Measurements from ENCODE around the gene VWC2. TPM values are rescaled to one million over a fixed set of nuclear protein-coding genes. Genes with fewer than 3 reads are reported as not detected.

Gene VWC2
- total and polyA plus RNA-seq, 10 of the 15 experiments (the other 5 are each of a cell fraction or from before 2014, with no cell fraction given), result 0.01 to 0.06 (median 0.03) TPM; not detected in 7

DNA sequence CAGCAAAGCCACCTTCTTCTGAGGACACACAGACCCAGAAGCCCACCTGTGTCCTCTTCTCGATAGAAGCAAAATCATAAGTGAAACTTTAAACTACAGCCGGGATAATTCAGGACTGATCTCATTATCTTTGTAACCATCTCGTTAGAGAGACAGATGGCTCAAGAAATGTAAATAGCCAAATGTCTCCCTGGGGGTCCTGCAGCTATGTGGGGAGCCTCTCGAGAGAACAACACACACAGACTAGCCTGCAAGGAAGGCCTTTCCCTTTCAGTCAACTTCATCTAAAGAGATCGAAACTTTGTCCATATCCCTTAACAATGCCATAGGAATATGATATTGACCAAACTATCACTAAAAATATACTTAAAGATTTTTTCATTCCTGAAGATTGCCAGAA is 93.5 kb downstream of the VWC2 start (continued):
- TF ChIP-seq CHD2 (IDR thresholded peaks at IDR 0.05; ENCODE audit: borderline replicate concordance, low read depth, low read length) (no peak), JUNB (IDR thresholded peaks at IDR 0.05) (no peak)
- TF ChIP-seq, protein P1, sequence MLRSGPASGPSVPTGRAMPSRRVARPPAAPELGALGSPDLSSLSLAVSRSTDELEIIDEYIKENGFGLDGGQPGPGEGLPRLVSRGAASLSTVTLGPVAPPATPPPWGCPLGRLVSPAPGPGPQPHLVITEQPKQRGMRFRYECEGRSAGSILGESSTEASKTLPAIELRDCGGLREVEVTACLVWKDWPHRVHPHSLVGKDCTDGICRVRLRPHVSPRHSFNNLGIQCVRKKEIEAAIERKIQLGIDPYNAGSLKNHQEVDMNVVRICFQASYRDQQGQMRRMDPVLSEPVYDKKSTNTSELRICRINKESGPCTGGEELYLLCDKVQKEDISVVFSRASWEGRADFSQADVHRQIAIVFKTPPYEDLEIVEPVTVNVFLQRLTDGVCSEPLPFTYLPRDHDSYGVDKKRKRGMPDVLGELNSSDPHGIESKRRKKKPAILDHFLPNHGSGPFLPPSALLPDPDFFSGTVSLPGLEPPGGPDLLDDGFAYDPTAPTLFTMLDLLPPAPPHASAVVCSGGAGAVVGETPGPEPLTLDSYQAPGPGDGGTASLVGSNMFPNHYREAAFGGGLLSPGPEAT (IDR thresholded peaks at IDR 0.05; ENCODE audit: low read depth), result no peak

DNA sequence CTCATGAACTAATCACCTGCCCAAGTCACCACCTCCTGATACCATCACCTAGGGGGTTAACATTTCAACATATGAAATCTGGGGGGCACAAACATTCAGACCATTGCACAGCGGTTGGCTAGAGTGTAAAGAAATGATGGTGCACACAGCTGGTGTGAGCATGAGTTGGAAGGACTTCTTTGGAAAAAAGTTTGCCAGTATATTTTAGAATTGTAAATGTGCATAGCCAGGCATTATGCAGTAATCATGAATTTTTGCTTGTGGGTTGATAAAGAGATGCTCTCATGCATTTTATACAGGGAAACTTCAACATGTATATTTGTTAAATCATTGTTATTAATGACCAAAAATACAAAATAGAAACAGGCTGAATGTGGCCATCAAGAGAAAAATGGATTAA is 100.0 kb downstream of the VWC2 start:
- BruUV-seq (replicated peaks), result no TSS peak
- H3K9me3 ChIP-seq (replicated peaks; ENCODE audit: control insufficient read depth, insufficient read depth, low read length), result no peaks in the 10 kb centered on the region
- whole genome bisulfite sequencing (ENCODE audit: insufficient coverage, insufficient replicate concordance, low lambda C conversion rate, missing lambda C conversion rate), result 0% methylated on average over 1 of the region's 1 CpG
- ChIA-PET RAD21 (ENCODE audit: unreplicated experiment) (no interaction called here), CTCF (no interaction called here), POLR2A (no interaction called here), SMC1A (ENCODE audit: uncharacterized antibody, unreplicated experiment) (no interaction called here)
- no peak overlapping the region for H3K27ac ChIP-seq (ENCODE audit: control insufficient read depth, insufficient read depth)
- intact Hi-C loops (cut with micrococcal nuclease; ENCODE audit: unreplicated experiment), result no loop called here
- no peak for DNase-seq (ENCODE audit: low read depth, low spot score)
- no peak overlapping the region for H3K4me3 ChIP-seq
- H4K20me1 ChIP-seq (ENCODE audit: control insufficient read depth, insufficient read depth), result no peaks in the 10 kb centered on the region
- H3K27me3 ChIP-seq (replicated peaks in 1 of 2; ENCODE audit: control insufficient read depth in 2 of 2, insufficient read depth in 2 of 2, low read length in 1 of 2), result no peaks in the 10 kb centered on the region
- no peak overlapping the region for H3K9ac ChIP-seq (ENCODE audit: control insufficient read depth, insufficient read depth, low read length)
- no peak for ATAC-seq
- H2AFZ ChIP-seq (ENCODE audit: control insufficient read depth, low read depth, low read length), result no peak overlapping the region
- H3K4me2 ChIP-seq (ENCODE audit: control insufficient read depth, insufficient read depth), result no peak overlapping the region
- no peaks in the 10 kb centered on the region for H3K4me1 ChIP-seq (ENCODE audit: control insufficient read depth, insufficient read depth, low read length)
- no peak for FAIRE-seq
- no peaks in the 10 kb centered on the region for H3K36me3 ChIP-seq (ENCODE audit: control insufficient read depth in 2 of 2, insufficient read depth in 2 of 2, low read length in 1 of 2)
- TF ChIP-seq, protein P2, sequence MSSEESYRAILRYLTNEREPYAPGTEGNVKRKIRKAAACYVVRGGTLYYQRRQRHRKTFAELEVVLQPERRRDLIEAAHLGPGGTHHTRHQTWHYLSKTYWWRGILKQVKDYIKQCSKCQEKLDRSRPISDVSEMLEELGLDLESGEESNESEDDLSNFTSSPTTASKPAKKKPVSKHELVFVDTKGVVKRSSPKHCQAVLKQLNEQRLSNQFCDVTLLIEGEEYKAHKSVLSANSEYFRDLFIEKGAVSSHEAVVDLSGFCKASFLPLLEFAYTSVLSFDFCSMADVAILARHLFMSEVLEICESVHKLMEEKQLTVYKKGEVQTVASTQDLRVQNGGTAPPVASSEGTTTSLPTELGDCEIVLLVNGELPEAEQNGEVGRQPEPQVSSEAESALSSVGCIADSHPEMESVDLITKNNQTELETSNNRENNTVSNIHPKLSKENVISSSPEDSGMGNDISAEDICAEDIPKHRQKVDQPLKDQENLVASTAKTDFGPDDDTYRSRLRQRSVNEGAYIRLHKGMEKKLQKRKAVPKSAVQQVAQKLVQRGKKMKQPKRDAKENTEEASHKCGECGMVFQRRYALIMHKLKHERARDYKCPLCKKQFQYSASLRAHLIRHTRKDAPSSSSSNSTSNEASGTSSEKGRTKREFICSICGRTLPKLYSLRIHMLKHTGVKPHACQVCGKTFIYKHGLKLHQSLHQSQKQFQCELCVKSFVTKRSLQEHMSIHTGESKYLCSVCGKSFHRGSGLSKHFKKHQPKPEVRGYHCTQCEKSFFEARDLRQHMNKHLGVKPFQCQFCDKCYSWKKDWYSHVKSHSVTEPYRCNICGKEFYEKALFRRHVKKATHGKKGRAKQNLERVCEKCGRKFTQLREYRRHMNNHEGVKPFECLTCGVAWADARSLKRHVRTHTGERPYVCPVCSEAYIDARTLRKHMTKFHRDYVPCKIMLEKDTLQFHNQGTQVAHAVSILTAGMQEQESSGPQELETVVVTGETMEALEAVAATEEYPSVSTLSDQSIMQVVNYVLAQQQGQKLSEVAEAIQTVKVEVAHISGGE (CRISPR knock-in tag; IDR thresholded peaks at IDR 0.05), result no peak
- TF ChIP-seq SMAD1 (IDR thresholded peaks at IDR 0.05; ENCODE audit: low read depth, partially characterized antibody) (no peak), MEF2A (IDR thresholded peaks at IDR 0.05; ENCODE audit: insufficient read depth, low read depth, low read length) (no peak), NFIC (IDR thresholded peaks at IDR 0.05; ENCODE audit: low read depth, low read length) (no peak), STAT3 (IDR thresholded peaks at IDR 0.05; ENCODE audit: low read depth, low read length) (no peak), PML (IDR thresholded peaks at IDR 0.05; ENCODE audit: low read length) (no peak), YY1 (IDR thresholded peaks at IDR 0.05; ENCODE audit: low read depth, low read length) (no peak)
- TF ChIP-seq, protein P3, sequence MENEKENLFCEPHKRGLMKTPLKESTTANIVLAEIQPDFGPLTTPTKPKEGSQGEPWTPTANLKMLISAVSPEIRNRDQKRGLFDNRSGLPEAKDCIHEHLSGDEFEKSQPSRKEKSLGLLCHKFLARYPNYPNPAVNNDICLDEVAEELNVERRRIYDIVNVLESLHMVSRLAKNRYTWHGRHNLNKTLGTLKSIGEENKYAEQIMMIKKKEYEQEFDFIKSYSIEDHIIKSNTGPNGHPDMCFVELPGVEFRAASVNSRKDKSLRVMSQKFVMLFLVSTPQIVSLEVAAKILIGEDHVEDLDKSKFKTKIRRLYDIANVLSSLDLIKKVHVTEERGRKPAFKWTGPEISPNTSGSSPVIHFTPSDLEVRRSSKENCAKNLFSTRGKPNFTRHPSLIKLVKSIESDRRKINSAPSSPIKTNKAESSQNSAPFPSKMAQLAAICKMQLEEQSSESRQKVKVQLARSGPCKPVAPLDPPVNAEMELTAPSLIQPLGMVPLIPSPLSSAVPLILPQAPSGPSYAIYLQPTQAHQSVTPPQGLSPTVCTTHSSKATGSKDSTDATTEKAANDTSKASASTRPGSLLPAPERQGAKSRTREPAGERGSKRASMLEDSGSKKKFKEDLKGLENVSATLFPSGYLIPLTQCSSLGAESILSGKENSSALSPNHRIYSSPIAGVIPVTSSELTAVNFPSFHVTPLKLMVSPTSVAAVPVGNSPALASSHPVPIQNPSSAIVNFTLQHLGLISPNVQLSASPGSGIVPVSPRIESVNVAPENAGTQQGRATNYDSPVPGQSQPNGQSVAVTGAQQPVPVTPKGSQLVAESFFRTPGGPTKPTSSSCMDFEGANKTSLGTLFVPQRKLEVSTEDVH (IDR thresholded peaks at IDR 0.05; ENCODE audit: low read depth, partially characterized antibody), result no peak
- TF ChIP-seq, protein P4, sequence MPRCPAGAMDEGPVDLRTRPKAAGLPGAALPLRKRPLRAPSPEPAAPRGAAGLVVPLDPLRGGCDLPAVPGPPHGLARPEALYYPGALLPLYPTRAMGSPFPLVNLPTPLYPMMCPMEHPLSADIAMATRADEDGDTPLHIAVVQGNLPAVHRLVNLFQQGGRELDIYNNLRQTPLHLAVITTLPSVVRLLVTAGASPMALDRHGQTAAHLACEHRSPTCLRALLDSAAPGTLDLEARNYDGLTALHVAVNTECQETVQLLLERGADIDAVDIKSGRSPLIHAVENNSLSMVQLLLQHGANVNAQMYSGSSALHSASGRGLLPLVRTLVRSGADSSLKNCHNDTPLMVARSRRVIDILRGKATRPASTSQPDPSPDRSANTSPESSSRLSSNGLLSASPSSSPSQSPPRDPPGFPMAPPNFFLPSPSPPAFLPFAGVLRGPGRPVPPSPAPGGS (IDR thresholded peaks at IDR 0.05; ENCODE audit: borderline replicate concordance, insufficient read depth, low read depth, low read length, poor library complexity, severe bottlenecking), result no peak
- in situ Hi-C loops (cut with MboI), result no loop called here
- no peaks in the 10 kb centered on the region for H3K79me2 ChIP-seq (ENCODE audit: control insufficient read depth, insufficient read depth, low read length)
